ENCODE measurements around the gene LSS. TPM values are rescaled to one million over a fixed set of nuclear protein-coding genes. Genes with fewer than 3 reads are reported as not detected.

LSS gene
- total RNA-seq, 2 donors from 2014 or later: 38.9 to 68.9 TPM

GRCh38 chr21:46189959-46190490 is 38.5 kb downstream of the LSS start:
- intact Hi-C loops (cut with DNase I): no loop called here
- DNase-seq: no peak
- H3K9me3 ChIP-seq: no peaks in the 10 kb centered on the region

DNA sequence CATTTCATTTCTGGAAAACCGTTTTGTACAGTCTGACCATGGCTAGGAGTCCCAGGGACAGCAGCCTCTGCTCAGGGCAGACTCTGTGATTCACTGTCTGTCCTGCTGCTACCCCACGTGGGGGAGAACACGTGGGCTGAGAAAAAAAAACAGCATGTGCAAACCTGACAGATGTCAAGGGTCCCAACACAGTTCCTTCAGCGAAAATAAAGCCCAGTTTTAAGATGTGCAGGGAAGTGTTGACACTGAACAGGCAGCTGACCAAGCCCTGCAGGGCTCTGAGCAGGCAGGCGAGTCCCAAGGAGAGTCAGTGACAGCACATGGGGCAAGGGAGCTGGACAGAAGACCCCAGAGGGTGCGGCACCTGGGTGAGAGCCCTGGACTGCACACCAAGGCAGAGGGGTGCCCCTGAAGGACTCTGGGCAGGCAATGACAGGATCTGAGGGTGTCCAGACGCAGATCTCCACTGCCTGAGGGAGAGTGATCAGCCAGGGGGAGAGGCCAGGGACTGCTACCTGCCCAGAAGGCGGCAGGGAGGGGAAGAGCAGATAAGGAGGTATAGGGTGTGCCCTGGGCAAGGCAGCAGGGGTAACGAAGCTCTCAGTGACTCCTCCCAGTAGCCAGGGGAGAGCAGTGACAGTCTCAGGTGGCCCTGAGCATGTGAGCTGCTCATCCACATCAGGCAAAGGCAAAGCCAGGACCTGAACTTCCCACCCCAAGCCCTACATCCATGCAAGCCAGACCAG is 39.2 kb downstream of the LSS start:
- no peak for DNase-seq
- H3K27me3 ChIP-seq: no peaks in the 10 kb centered on the region
- TF ChIP-seq POLR2A (IDR thresholded peaks at IDR 0.05): no peak
- TF ChIP-seq, protein P1, sequence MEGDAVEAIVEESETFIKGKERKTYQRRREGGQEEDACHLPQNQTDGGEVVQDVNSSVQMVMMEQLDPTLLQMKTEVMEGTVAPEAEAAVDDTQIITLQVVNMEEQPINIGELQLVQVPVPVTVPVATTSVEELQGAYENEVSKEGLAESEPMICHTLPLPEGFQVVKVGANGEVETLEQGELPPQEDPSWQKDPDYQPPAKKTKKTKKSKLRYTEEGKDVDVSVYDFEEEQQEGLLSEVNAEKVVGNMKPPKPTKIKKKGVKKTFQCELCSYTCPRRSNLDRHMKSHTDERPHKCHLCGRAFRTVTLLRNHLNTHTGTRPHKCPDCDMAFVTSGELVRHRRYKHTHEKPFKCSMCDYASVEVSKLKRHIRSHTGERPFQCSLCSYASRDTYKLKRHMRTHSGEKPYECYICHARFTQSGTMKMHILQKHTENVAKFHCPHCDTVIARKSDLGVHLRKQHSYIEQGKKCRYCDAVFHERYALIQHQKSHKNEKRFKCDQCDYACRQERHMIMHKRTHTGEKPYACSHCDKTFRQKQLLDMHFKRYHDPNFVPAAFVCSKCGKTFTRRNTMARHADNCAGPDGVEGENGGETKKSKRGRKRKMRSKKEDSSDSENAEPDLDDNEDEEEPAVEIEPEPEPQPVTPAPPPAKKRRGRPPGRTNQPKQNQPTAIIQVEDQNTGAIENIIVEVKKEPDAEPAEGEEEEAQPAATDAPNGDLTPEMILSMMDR (IDR thresholded peaks at IDR 0.05): no peak
- H3K27ac ChIP-seq: peak overlapping the region in 2 of 4 donors; percentile 10 to 17
- no peaks in the 10 kb centered on the region for H3K9me3 ChIP-seq
- WGBS, 2 donors: 83% methylated on average over 9 of the region's 9 CpGs
- ATAC-seq: no peak
- no peaks in the 10 kb centered on the region for H3K4me1 ChIP-seq
- H3K36me3 ChIP-seq (replicated peaks in 1 of 2; ENCODE audit: insufficient read depth in 1 of 2, low read depth in 2 of 2): peaks cover 0 to 15% of the 10 kb centered on the region in 2 donors
- intact Hi-C loops (cut with DNase I): no loop called here
- H3K4me3 ChIP-seq: no peak overlapping the region

More at GRCh38 chr21:46189959-46190490, 38.5 kb downstream of the LSS start:
- Histone ChIP-seq H3K4me3 (no peak overlapping the region), H3K4me1 (no peaks in the 10 kb centered on the region), H3K27me3 (no peaks in the 10 kb centered on the region), H3K27ac (no peak overlapping the region), H3K36me3 (replicated peaks in 1 of 2; ENCODE audit: insufficient read depth in 1 of 2, low read depth in 2 of 2) (peaks cover 0 to 16% of the 10 kb centered on the region in 2 donors)
- TF ChIP-seq, protein P1 (IDR thresholded peaks at IDR 0.05): no peak
- no peak for TF ChIP-seq POLR2A (IDR thresholded peaks at IDR 0.05)
- 93 to 95% methylated on average over 8 to 13 of the region's 14 CpGs for WGBS, 2 donors
- no peak for ATAC-seq

GRCh38 chr21:46188226-46189212 is 40.1 kb downstream of the LSS start:
- H3K36me3 ChIP-seq (replicated peaks in 1 of 2; ENCODE audit: insufficient read depth in 1 of 2, low read depth in 2 of 2): peaks cover 0 to 8% of the 10 kb centered on the region in 2 donors
- H3K4me1 ChIP-seq: peaks cover 4% of the 10 kb centered on the region
- H3K4me3 ChIP-seq: no peak overlapping the region
- H3K27ac ChIP-seq: peak overlapping the region in 2 of 4 donors; percentile 10 to 17
- H3K9me3 ChIP-seq: no peaks in the 10 kb centered on the region
- DNase-seq (peak in 2 of 4 donors; percentile 21 to 22), ATAC-seq (no peak)
- intact Hi-C loops (cut with DNase I): no loop called here
- 57 to 61% methylated on average over 17 of the region's 17 CpGs for WGBS, 2 donors
- TF ChIP-seq, protein P1 (IDR thresholded peaks at IDR 0.05): no peak
- TF ChIP-seq POLR2A (IDR thresholded peaks at IDR 0.05): no peak
- no peaks in the 10 kb centered on the region for H3K27me3 ChIP-seq

DNA sequence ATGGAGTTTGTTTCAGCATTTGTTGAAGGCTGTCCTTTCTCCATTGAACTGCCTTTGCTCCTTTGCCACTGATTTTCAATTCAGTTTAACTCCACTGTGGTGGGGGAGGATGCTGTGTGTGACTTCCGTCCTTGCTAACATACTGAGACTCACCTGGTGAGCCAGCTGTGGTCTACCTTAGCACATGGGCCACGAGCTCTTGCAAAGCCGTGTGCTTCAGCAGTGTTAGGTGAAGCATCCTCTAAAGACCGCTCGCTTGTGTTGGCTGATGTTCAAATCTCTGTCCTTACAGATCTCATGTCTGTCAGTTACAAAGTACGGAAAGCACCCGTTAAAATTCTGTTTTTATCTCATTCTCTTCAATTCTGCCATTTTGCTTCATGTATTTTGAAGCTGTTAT is 40.8 kb downstream of the LSS start:
- H3K27ac ChIP-seq: no peak overlapping the region
- no peaks in the 10 kb centered on the region for H3K9me3 ChIP-seq
- peaks cover 7% of the 10 kb centered on the region for H3K4me1 ChIP-seq
- no peaks in the 10 kb centered on the region for H3K27me3 ChIP-seq
- WGBS, 2 donors: 80 to 85% methylated on average over 7 of the region's 7 CpGs
- intact Hi-C loops (cut with DNase I): no loop called here
- TF ChIP-seq, protein P1 (IDR thresholded peaks at IDR 0.05): no peak
- no peak for TF ChIP-seq POLR2A (IDR thresholded peaks at IDR 0.05)
- H3K36me3 ChIP-seq (replicated peaks in 1 of 2; ENCODE audit: insufficient read depth in 1 of 2, low read depth in 2 of 2): peaks cover 0 to 4% of the 10 kb centered on the region in 2 donors
- no peak overlapping the region for H3K4me3 ChIP-seq
- DNase-seq (no peak), ATAC-seq (no peak)
